K562 (cell line): Measurements from ENCODE around the gene SLC7A4. TPM values are rescaled to one million over a fixed set of nuclear protein-coding genes. Genes with fewer than 3 reads are reported as not detected.

Experiments
- ARID3A ChIP-seq: IDR thresholded peaks from 2 replicates; pipeline ENCODE4 v1.6.1; 2012; ENCODE audit warnings: low read depth, low read length, improper control_type of control experiment, borderline replicate concordance
- BCOR ChIP-seq: fragments of 450-650 bp; IDR thresholded peaks from 2 replicates; pipeline ENCODE4 v1.6.1; 2016
- CBX8 ChIP-seq: fragments of 200-600 bp; sonication (generic); IDR thresholded peaks from 2 replicates; pipeline ENCODE4 v1.6.1; 2012; ENCODE audit warnings: borderline replicate concordance, mixed run types, low read depth, mild to moderate bottlenecking, moderate library complexity, mixed read lengths, low read length, control low read depth, inconsistent platforms; ENCODE audit not compliant: poor library complexity, severe bottlenecking; ENCODE audit errors: extremely low read depth
- EHMT2 ChIP-seq: fragments of 450-650 bp; IDR thresholded peaks from 2 replicates; pipeline ENCODE4 v1.6.1; 2018; ENCODE audit warnings: antibody characterized with exemption
- EP400 ChIP-seq: fragments of 450-650 bp; IDR thresholded peaks from 2 replicates; pipeline ENCODE4 v1.6.1; 2017; ENCODE audit warnings: antibody characterized with exemption, mild to moderate bottlenecking, moderate library complexity
- FOXM1 ChIP-seq, 2 experiments: fragments of 450-650 bp in 1 of 2; sonication (generic) in 1 of 2; formaldehyde crosslinking in 1 of 2; IDR thresholded peaks; 2 replicates each; pipeline versions ENCODE4 v1.6.1 to v1.9.0; 2017 to 2022; ENCODE audit warnings: low read depth in 2 of 2, mild to moderate bottlenecking in 2 of 2, missing genetic modification reagents in 1 of 2, moderate library complexity in 1 of 2
- HSF4 ChIP-seq: fragments of 250-450 bp; sonication (Bioruptor Pico); IDR thresholded peaks from 2 replicates; pipeline ENCODE4 v2.1.2; 2022; ENCODE audit warnings: mild to moderate bottlenecking, moderate library complexity, borderline replicate concordance
- KDM2B ChIP-seq: fragments of 250-450 bp; sonication (Bioruptor Pico); IDR thresholded peaks from 2 replicates; pipeline ENCODE4 v1.8.0; 2021; ENCODE audit warnings: mild to moderate bottlenecking, moderate library complexity
- KLF13 ChIP-seq: fragments of 450-650 bp; IDR thresholded peaks from 2 replicates; pipeline ENCODE4 v1.6.1; 2016; ENCODE audit warnings: missing genetic modification characterization, low read depth, mild to moderate bottlenecking, missing compliant biosample characterization, moderate library complexity, borderline replicate concordance
- LCOR ChIP-seq: sonication (generic); formaldehyde crosslinking; IDR thresholded peaks from 2 replicates; pipeline ENCODE4 v1.8.0; 2022; ENCODE audit warnings: mild to moderate bottlenecking, missing genetic modification reagents
- NCOA6 ChIP-seq: fragments of 450-650 bp; IDR thresholded peaks from 2 replicates; pipeline ENCODE4 v1.6.1; 2017; ENCODE audit warnings: mild to moderate bottlenecking
- PHF20 ChIP-seq: fragments of 450-650 bp; IDR thresholded peaks from 2 replicates; pipeline ENCODE4 v1.6.1; 2018; ENCODE audit not compliant: partially characterized antibody
- POLR2B ChIP-seq: fragments of 450-650 bp; IDR thresholded peaks from 2 replicates; pipeline ENCODE4 v1.6.1; 2018; ENCODE audit warnings: low read depth; ENCODE audit not compliant: partially characterized antibody
- POLR3G ChIP-seq: IDR thresholded peaks from 2 replicates; pipeline ENCODE4 v1.6.1; 2011; ENCODE audit not compliant: insufficient read length, insufficient replicate concordance; ENCODE audit errors: extremely low read depth
- RFX5 ChIP-seq: IDR thresholded peaks from 2 replicates; pipeline ENCODE4 v1.6.1; 2011; ENCODE audit warnings: low read depth, mild to moderate bottlenecking, improper control_type of control experiment, low read length
- SRSF9 ChIP-seq: fragments of 200-400 bp; formaldehyde crosslinking; IDR thresholded peaks from 2 replicates; pipeline ENCODE4 v1.6.1; 2017; ENCODE audit warnings: low read depth, low read length, borderline replicate concordance
- TRIM28 ChIP-seq: fragments of 450-650 bp; IDR thresholded peaks from 2 replicates; pipeline ENCODE4 v1.6.1; 2017
- WHSC1 ChIP-seq: IDR thresholded peaks from one replicate; pipeline ENCODE4 v1.6.1; 2012; ENCODE audit warnings: low read length, control low read depth, inconsistent platforms
- YBX1 ChIP-seq: fragments of 450-650 bp; IDR thresholded peaks from 2 replicates; pipeline ENCODE4 v1.7.1; 2016; ENCODE audit warnings: mild to moderate bottlenecking
- ZC3H4 ChIP-seq: sonication (generic); formaldehyde crosslinking; IDR thresholded peaks from 2 replicates; pipeline ENCODE4 v1.9.0; 2021; ENCODE audit warnings: missing genetic modification reagents, borderline replicate concordance
- ZNF143 ChIP-seq: sonication (generic); formaldehyde crosslinking; IDR thresholded peaks from 2 replicates; pipeline ENCODE4 v1.9.0; 2022; ENCODE audit warnings: mild to moderate bottlenecking, missing genetic modification reagents
- ZNF79 ChIP-seq: fragments of 250-450 bp; sonication (Bioruptor Pico); IDR thresholded peaks from 2 replicates; pipeline ENCODE4 v1.4.0; 2020; ENCODE audit warnings: low read depth, mild to moderate bottlenecking, moderate library complexity
- polyA plus RNA-seq, 8 experiments: library from polyadenylated mRNA; depleted of rRNA in 4 of 8; stranded (reverse) in 5 of 8; unstranded in 3 of 8; fragments of >200 nt; fragmentation: Nextera tagmentation in 2 of 8; fragmentation: Illumina TruSeq in 1 of 8; extraction: Ambion mirVana in 2 of 8; extraction: Trizol in 1 of 8; gene quantifications; 2 replicates each; pipeline versions ENCODE4 v1.2.1 to v1.2.3, GENCODE V29; 2011 to 2014; ENCODE audit warnings: inconsistent platforms in 1 of 8, missing spikeins in 1 of 8
- total RNA-seq, 7 experiments: library from RNA; depleted of rRNA in 6 of 7; stranded (reverse); fragments of >200 nt in 6 of 7; fragmentation: Illumina TruSeq in 2 of 7; extraction: Trizol in 2 of 7; gene quantifications; 2 replicates each; pipeline versions ENCODE4 v1.2.1 to v1.2.3, GENCODE V29; 2011 to 2021; ENCODE audit warnings: low replicate concordance in 1 of 7
- TF ChIP-seq, protein P1 (sequence below): sonication (generic); formaldehyde crosslinking; IDR thresholded peaks from 2 replicates; pipeline ENCODE4 v1.8.0; 2022; ENCODE audit warnings: mild to moderate bottlenecking, low read depth, missing genetic modification reagents
- TF ChIP-seq, protein P2 (sequence below): fragments of 250-450 bp; sonication (Bioruptor Pico); IDR thresholded peaks from 2 replicates; pipeline ENCODE4 v1.8.0; 2021; ENCODE audit warnings: borderline replicate concordance, mild to moderate bottlenecking, moderate library complexity; ENCODE audit not compliant: poor library complexity, severe bottlenecking
- TF ChIP-seq, protein P3 (sequence below): fragments of 250-450 bp; sonication (Bioruptor Pico); IDR thresholded peaks from 2 replicates; pipeline ENCODE4 v1.5.1; 2021; ENCODE audit warnings: mild to moderate bottlenecking

The SLC7A4 gene
- total and polyA plus RNA-seq, 9 of the 15 experiments (the other 6 are each of a cell fraction or from before 2014, with no cell fraction given) = not detected

DNA sequence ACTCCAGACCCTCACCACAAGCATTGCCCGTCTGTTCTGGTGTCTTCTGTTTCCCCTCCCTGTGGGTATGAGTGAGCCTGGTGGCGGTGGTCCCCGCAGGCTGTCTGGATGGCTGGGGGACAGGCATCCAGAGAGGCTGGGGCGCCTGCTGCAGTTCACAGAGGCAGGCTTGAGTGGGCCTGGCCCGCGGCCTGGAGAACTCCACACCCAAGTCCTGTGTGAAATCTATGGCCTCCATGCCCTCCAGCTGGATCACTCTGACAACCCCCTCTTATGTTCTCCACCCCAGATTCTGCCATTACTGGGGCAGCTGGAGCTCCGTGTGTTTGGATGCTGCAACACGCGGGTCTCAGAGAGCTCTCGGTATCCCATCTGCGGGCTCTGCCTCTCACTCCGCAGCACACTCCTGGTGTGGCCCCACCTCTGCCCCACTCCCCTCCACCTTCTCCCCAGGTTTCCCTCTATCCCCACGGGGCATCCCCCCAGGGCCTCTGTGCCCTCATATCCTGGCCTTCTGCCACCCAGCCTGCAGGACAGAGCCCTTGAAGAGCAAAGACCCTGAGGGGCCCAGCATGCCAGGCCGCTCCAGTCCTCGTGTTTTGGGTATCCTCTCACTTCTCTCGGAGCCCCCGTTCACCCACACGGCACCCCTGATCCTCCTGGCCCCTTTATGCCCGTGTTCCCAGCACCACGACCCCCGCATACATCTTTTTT lies 44.7 kb upstream of the SLC7A4 start (continued):
- no peak; the same call in 1 of the 2 replicates for TF ChIP-seq ZC3H4 (CRISPR knock-in tag)
- TF ChIP-seq, protein P1, sequence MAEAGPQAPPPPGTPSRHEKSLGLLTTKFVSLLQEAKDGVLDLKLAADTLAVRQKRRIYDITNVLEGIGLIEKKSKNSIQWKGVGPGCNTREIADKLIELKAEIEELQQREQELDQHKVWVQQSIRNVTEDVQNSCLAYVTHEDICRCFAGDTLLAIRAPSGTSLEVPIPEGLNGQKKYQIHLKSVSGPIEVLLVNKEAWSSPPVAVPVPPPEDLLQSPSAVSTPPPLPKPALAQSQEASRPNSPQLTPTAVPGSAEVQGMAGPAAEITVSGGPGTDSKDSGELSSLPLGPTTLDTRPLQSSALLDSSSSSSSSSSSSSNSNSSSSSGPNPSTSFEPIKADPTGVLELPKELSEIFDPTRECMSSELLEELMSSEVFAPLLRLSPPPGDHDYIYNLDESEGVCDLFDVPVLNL = no peak
- TF ChIP-seq CBX8 = no peak
- TF ChIP-seq, protein P2, sequence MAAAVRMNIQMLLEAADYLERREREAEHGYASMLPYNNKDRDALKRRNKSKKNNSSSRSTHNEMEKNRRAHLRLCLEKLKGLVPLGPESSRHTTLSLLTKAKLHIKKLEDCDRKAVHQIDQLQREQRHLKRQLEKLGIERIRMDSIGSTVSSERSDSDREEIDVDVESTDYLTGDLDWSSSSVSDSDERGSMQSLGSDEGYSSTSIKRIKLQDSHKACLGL (CRISPR knock-in tag) = peak; percentile 5
- TF ChIP-seq KLF13 (tag) = no peak
- no peak for TF ChIP-seq KDM2B
- no peak for TF ChIP-seq EP400
- no peak for TF ChIP-seq RFX5
- no peak for TF ChIP-seq HSF4 (CRISPR knock-in tag)
- TF ChIP-seq EHMT2 = no peak
- no peak for TF ChIP-seq POLR3G
- TF ChIP-seq LCOR = no peak
- TF ChIP-seq FOXM1 (IDR thresholded peaks at IDR 0.05; ENCODE audit: low read depth) = no peak
- TF ChIP-seq FOXM1 (CRISPR knock-in tag; IDR thresholded peaks at IDR 0.05; ENCODE audit: low read depth) = peak; percentile 39; the same call in 1 of the 2 replicates
- TF ChIP-seq ZNF143 (CRISPR knock-in tag) = peak; percentile 40; the same call in 1 of the 2 replicates
- no peak for TF ChIP-seq WHSC1
- TF ChIP-seq BCOR = no peak
- TF ChIP-seq TRIM28 = no peak
- TF ChIP-seq POLR2B = no peak
- no peak for TF ChIP-seq PHF20
- TF ChIP-seq ZNF79 (CRISPR knock-in tag) = no peak
- TF ChIP-seq SRSF9 = no peak
- no peak for TF ChIP-seq NCOA6
- TF ChIP-seq, protein P3, sequence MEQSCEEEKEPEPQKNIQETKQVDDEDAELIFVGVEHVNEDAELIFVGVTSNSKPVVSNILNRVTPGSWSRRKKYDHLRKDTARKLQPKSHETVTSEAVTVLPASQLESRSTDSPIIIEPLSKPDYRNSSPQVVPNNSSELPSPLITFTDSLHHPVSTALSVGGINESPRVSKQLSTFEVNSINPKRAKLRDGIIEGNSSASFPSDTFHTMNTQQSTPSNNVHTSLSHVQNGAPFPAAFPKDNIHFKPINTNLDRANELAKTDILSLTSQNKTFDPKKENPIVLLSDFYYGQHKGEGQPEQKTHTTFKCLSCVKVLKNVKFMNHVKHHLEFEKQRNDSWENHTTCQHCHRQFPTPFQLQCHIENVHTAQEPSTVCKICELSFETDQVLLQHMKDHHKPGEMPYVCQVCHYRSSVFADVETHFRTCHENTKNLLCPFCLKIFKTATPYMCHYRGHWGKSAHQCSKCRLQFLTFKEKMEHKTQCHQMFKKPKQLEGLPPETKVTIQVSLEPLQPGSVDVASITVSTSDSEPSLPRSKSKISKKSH (CRISPR knock-in tag) = no peak
- TF ChIP-seq YBX1 = no peak
- TF ChIP-seq ARID3A = no peak
